IMR-90 (cell line): ENCODE results near the gene FLNA. TPM values are rescaled to one million over a fixed set of nuclear protein-coding genes. Genes with fewer than 3 reads are reported as not detected.

Experiments
- ATAC-seq: fragments of 200-7000 bp; cut with Tn5 transposase; 2 replicates; pipeline ENCODE4 v1.9.1; 2020; ENCODE audit warnings: low read depth, mild to moderate bottlenecking, moderate library complexity
- BruUV-seq: library from RNA; stranded (reverse); fragments of 400-500 nt; replicated peaks from 2 replicates; lab custom pipeline; 2021; lab: Mats Ljungman, UMichigan
- CTCF ChIA-PET: fragments of 300-600 bp; formaldehyde crosslinking; extraction: SDS; loops from one replicate; lab custom pipeline; 2021; ENCODE audit warnings: antibody characterized with exemption; lab: Yijun Ruan, JAX
- POLR2A ChIA-PET: fragments of 300-600 bp; sonication (Branson Sonifier 250); formaldehyde crosslinking; loops from one replicate; lab custom pipeline; 2022; ENCODE audit warnings: antibody characterized with exemption; ENCODE audit not compliant: unreplicated experiment; lab: Charles Lee
- DNase-seq: peaks from one replicate; pipeline ENCODE4 v3.0.0; 2013
- H2AFZ ChIP-seq: replicated peaks from 2 replicates; pipeline ENCODE3; 2013; ENCODE audit warnings: low read length, mild to moderate bottlenecking; ENCODE audit not compliant: poor library complexity
- H2AK5ac ChIP-seq: 2 replicates; pipeline ENCODE4 v1.6.1; 2013; ENCODE audit warnings: low read depth, low read length, inconsistent platforms
- H2AK9ac ChIP-seq: replicated peaks from 2 replicates; pipeline ENCODE3; 2013; ENCODE audit warnings: mild to moderate bottlenecking, low read depth, low read length, moderate library complexity; ENCODE audit not compliant: poor library complexity
- H2BK120ac ChIP-seq: 2 replicates; pipeline ENCODE4 v1.6.1; 2013; ENCODE audit warnings: low read depth, low read length, inconsistent platforms
- H2BK15ac ChIP-seq: 3 replicates; pipeline ENCODE4 v1.6.1; 2013; ENCODE audit warnings: low read depth, low read length, inconsistent platforms
- H2BK20ac ChIP-seq: 2 replicates; pipeline ENCODE4 v1.6.1; 2013; ENCODE audit warnings: low read depth, mild to moderate bottlenecking, inconsistent platforms, low read length, moderate library complexity
- H2BK5ac ChIP-seq: 2 replicates; pipeline ENCODE4 v1.6.1; 2013; ENCODE audit warnings: mild to moderate bottlenecking, low read depth, low read length, inconsistent platforms; ENCODE audit not compliant: poor library complexity, severe bottlenecking
- H3K14ac ChIP-seq: replicated peaks from 2 replicates; pipeline ENCODE4 v1.6.1; 2013; ENCODE audit warnings: low read depth, low read length, inconsistent platforms
- H3K18ac ChIP-seq: 2 replicates; pipeline ENCODE4 v1.6.1; 2013; ENCODE audit warnings: low read depth, low read length, control low read depth
- H3K23ac ChIP-seq: 2 replicates; pipeline ENCODE4 v1.6.1; 2013; ENCODE audit warnings: low read depth, low read length, inconsistent platforms
- H3K27ac ChIP-seq: 2 replicates; pipeline ENCODE4 v1.5.1; 2013; ENCODE audit warnings: mild to moderate bottlenecking, control low read depth, low read length; ENCODE audit not compliant: insufficient read depth
- H3K27me3 ChIP-seq: 2 replicates; pipeline ENCODE4 v1.6.1; 2013; ENCODE audit warnings: low read length; ENCODE audit not compliant: control insufficient read depth, insufficient read depth
- H3K36me3 ChIP-seq: 2 replicates; pipeline ENCODE4 v1.6.1; 2013; ENCODE audit warnings: low read length, mixed read lengths; ENCODE audit not compliant: control insufficient read depth, insufficient read depth
- H3K4ac ChIP-seq: 2 replicates; pipeline ENCODE4 v1.6.1; 2013; ENCODE audit warnings: low read depth, low read length, inconsistent platforms
- H3K4me1 ChIP-seq: 2 replicates; pipeline ENCODE4 v1.6.1; 2013; ENCODE audit warnings: low read length, mixed read lengths; ENCODE audit not compliant: control insufficient read depth, insufficient read depth
- H3K4me2 ChIP-seq: 2 replicates; pipeline ENCODE4 v1.6.1; 2013; ENCODE audit warnings: low read depth, mild to moderate bottlenecking, control low read depth, low read length, moderate library complexity
- H3K4me3 ChIP-seq: 2 replicates; pipeline ENCODE4 v1.5.1; 2013; ENCODE audit warnings: low read depth, mild to moderate bottlenecking, control low read depth, low read length, moderate library complexity; ENCODE audit not compliant: insufficient read depth
- H3K56ac ChIP-seq: 2 replicates; pipeline ENCODE4 v1.6.1; 2013; ENCODE audit warnings: low read length, inconsistent platforms; ENCODE audit not compliant: insufficient read depth; ENCODE audit errors: extremely low read depth
- H3K79me1 ChIP-seq, 2 experiments: 2 replicates each; pipeline ENCODE4 v1.6.1; 2013; ENCODE audit warnings: low read length in 2 of 2, inconsistent platforms in 1 of 2, low read depth in 1 of 2
- H3K9ac ChIP-seq: 2 replicates; pipeline ENCODE4 v1.6.1; 2013; ENCODE audit warnings: low read depth, low read length, control low read depth
- H3K9me1 ChIP-seq: 2 replicates; pipeline ENCODE4 v1.6.1; 2013; ENCODE audit warnings: low read length, inconsistent platforms; ENCODE audit not compliant: insufficient read depth
- H3K9me3 ChIP-seq: 2 replicates; pipeline ENCODE4 v1.6.1; 2013; ENCODE audit warnings: low read length; ENCODE audit not compliant: control insufficient read depth, insufficient read depth
- H4K20me1 ChIP-seq: 2 replicates; pipeline ENCODE4 v1.6.1; 2013; ENCODE audit warnings: low read length, inconsistent platforms; ENCODE audit not compliant: insufficient read depth
- H4K5ac ChIP-seq: 2 replicates; pipeline ENCODE4 v1.6.1; 2013; ENCODE audit warnings: mild to moderate bottlenecking, low read depth, low read length, control low read depth
- H4K8ac ChIP-seq, 2 experiments: 2 replicates each; pipeline ENCODE4 v1.6.1; 2013; ENCODE audit warnings: low read depth in 2 of 2, low read length in 2 of 2, control low read depth in 1 of 2, inconsistent platforms in 1 of 2
- H4K91ac ChIP-seq: 2 replicates; pipeline ENCODE4 v1.6.1; 2013; ENCODE audit warnings: low read depth, low read length, inconsistent platforms; ENCODE audit not compliant: insufficient read depth
- BHLHE40 ChIP-seq: fragments of 150-350 bp; IDR thresholded peaks from 2 replicates; pipeline ENCODE4 v1.6.1; 2016; ENCODE audit warnings: mild to moderate bottlenecking, low read depth, low read length
- CEBPB ChIP-seq: IDR thresholded peaks from 2 replicates; pipeline ENCODE4 v1.6.1; 2012; ENCODE audit warnings: low read depth, low read length, improper control_type of control experiment
- CHD1 ChIP-seq: IDR thresholded peaks from 2 replicates; pipeline ENCODE4 v1.6.1; 2012; ENCODE audit warnings: low read depth, low read length, improper control_type of control experiment
- CTCF ChIP-seq: conservative IDR thresholded peaks from 2 replicates; pipeline ENCODE4 v1.5.1; 2012; ENCODE audit warnings: mild to moderate bottlenecking, low read depth, low read length, improper control_type of control experiment
- ELK1 ChIP-seq: fragments of 150-350 bp; IDR thresholded peaks from 2 replicates; pipeline ENCODE4 v1.6.1; 2016; ENCODE audit warnings: low read depth, mild to moderate bottlenecking, low read length, moderate library complexity, borderline replicate concordance
- FOS ChIP-seq: fragments of 150-350 bp; IDR thresholded peaks from 2 replicates; pipeline ENCODE4 v1.6.1; 2016; ENCODE audit warnings: low read depth, low read length
- MAFK ChIP-seq: IDR thresholded peaks from 2 replicates; pipeline ENCODE4 v1.6.1; 2012; ENCODE audit warnings: low read depth, low read length, improper control_type of control experiment
- MAZ ChIP-seq: IDR thresholded peaks from 2 replicates; pipeline ENCODE4 v1.6.1; 2012; ENCODE audit warnings: low read depth, mild to moderate bottlenecking, low read length, improper control_type of control experiment, moderate library complexity, borderline replicate concordance
- MXI1 ChIP-seq: IDR thresholded peaks from 2 replicates; pipeline ENCODE4 v1.6.1; 2012; ENCODE audit warnings: low read depth, mild to moderate bottlenecking, low read length, moderate library complexity, borderline replicate concordance
- NFE2L2 ChIP-seq: fragments of 150-350 bp; IDR thresholded peaks from 2 replicates; pipeline ENCODE4 v1.6.1; 2016; ENCODE audit warnings: low read depth, mild to moderate bottlenecking, low read length
- POLR2A ChIP-seq: IDR thresholded peaks from 2 replicates; pipeline ENCODE4 v1.6.1; 2012; ENCODE audit warnings: mild to moderate bottlenecking, low read depth, low read length
- RAD21 ChIP-seq: IDR thresholded peaks from 2 replicates; pipeline ENCODE4 v1.6.1; 2012; ENCODE audit warnings: low read length, improper control_type of control experiment
- RCOR1 ChIP-seq: IDR thresholded peaks from 2 replicates; pipeline ENCODE4 v1.6.1; 2012; ENCODE audit warnings: mild to moderate bottlenecking, low read length, improper control_type of control experiment; ENCODE audit not compliant: insufficient replicate concordance
- RFX5 ChIP-seq: IDR thresholded peaks from 2 replicates; pipeline ENCODE4 v1.8.0; 2012; ENCODE audit warnings: low read depth, mild to moderate bottlenecking, low read length, moderate library complexity
- SMC3 ChIP-seq: fragments of 150-350 bp; IDR thresholded peaks from 2 replicates; pipeline ENCODE4 v1.6.1; 2016; ENCODE audit warnings: low read depth, mild to moderate bottlenecking, antibody characterized with exemption, low read length, moderate library complexity
- USF2 ChIP-seq: fragments of 150-350 bp; IDR thresholded peaks from 2 replicates; pipeline ENCODE4 v1.6.1; 2017; ENCODE audit warnings: mild to moderate bottlenecking, antibody characterized with exemption, low read length, low read depth
- WGBS, 2 experiments: methylation state at CpG; one replicate each; pipeline versions ENCODE4 v1.1.5 to v1.1.7; 2013; ENCODE audit warnings: missing lambda C conversion rate in 2 of 2; ENCODE audit not compliant: insufficient read length in 1 of 2; ENCODE audit errors: extremely low coverage in 2 of 2; 5-methylcytosine and 5-hydroxymethylcytosine counted together
- dilution Hi-C: fragments of 300-500 bp; cut with HindIII; formaldehyde crosslinking; loops from one replicate; pipeline ENCODE4 v1.14.3; 2018; ENCODE audit warnings: low sequenced_read_pairs; ENCODE audit not compliant: unreplicated experiment
- in situ Hi-C: fragments of 300-500 bp; cut with MboI; formaldehyde crosslinking; loops from 3 replicates; pipeline ENCODE4 v1.14.3; 2019; ENCODE audit warnings: low sequenced_read_pairs, inconsistent platforms, mixed read lengths
- intact Hi-C: fragments of 100-400 bp; cut with micrococcal nuclease; formaldehyde crosslinking; loops from 2 replicates; pipeline ENCODE4 v1.10.0; 2022
- polyA plus RNA-seq, 3 experiments: library from polyadenylated mRNA; depleted of rRNA; stranded (reverse); fragments of >200 nt; gene quantifications; 2 replicates each; pipeline ENCODE4 v1.2.3, GENCODE V29; 2012; ENCODE audit warnings: low replicate concordance in 1 of 3
- total RNA-seq: library from RNA; depleted of rRNA; stranded (reverse); fragments of >200 nt; gene quantifications from 2 replicates; pipeline ENCODE4 v1.2.3, GENCODE V29; 2012

Gene FLNA
- total and polyA plus RNA-seq, 2 of the 4 experiments (the other 2 are of a cell fraction) = 1,356 to 1,357 TPM

GRCh38 chrX:154358829-154359228 is 15.6 kb downstream of the FLNA start:
- no peaks in the 10 kb centered on the region for H3K9me3 ChIP-seq
- ATAC-seq (no peak), DNase-seq (no peak)
- no peak overlapping the region for H2BK5ac ChIP-seq
- no peak overlapping the region for H2BK20ac ChIP-seq
- H3K79me1 ChIP-seq = peaks cover 7 to 31% of the 10 kb centered on the region in 2 experiments; a peak in 2 of 4 replicates
- no peak overlapping the region for H3K4me2 ChIP-seq
- H3K27ac ChIP-seq = 0 out of 2 replicates have a peak overlapping the region, but pooled peaks have one; percentile 14
- in situ Hi-C loops (no loop called here), dilution Hi-C loops (no loop called here), intact Hi-C loops (no loop called here)
- POLR2A ChIA-PET = no interaction called here
- 70% methylated on average over 3 of the region's 6 CpGs; no CpG with 5 or more reads in 1 of the 2 experiments for WGBS, 2 experiments
- peaks cover 99% of the 10 kb centered on the region for H4K20me1 ChIP-seq
- H4K91ac ChIP-seq = no peak overlapping the region
- no peak overlapping the region for H4K5ac ChIP-seq
- no peak overlapping the region for H3K18ac ChIP-seq
- H3K23ac ChIP-seq = no peak overlapping the region
- H2BK15ac ChIP-seq = no peak overlapping the region
- H3K14ac ChIP-seq = no peak overlapping the region
- CTCF ChIA-PET = no interaction called here
- peak overlapping the region; percentile 28 for H2AFZ ChIP-seq
- no peaks in the 10 kb centered on the region for H3K4me1 ChIP-seq
- no peaks in the 10 kb centered on the region for H3K27me3 ChIP-seq
- no peak overlapping the region for H3K4ac ChIP-seq
- H3K56ac ChIP-seq = no peak overlapping the region
- H2AK5ac ChIP-seq = no peak overlapping the region
- H3K4me3 ChIP-seq = no peak overlapping the region
- TF ChIP-seq RAD21 (no peak), USF2 (no peak), CTCF (no peak), SMC3 (no peak), CHD1 (no peak), NFE2L2 (no peak), MAZ (no peak), MXI1 (no peak), POLR2A (no peak), RFX5 (no peak), CEBPB (no peak), ELK1 (no peak), MAFK (no peak), BHLHE40 (no peak), FOS (no peak), RCOR1 (no peak)
- H2AK9ac ChIP-seq = peak overlapping the region; percentile 48
- no peak overlapping the region for H3K9ac ChIP-seq
- H3K9me1 ChIP-seq = no peaks in the 10 kb centered on the region; the same call in 1 of the 2 replicates
- H3K36me3 ChIP-seq = peaks cover 90% of the 10 kb centered on the region
- BruUV-seq = no TSS peak
- no peak overlapping the region for H2BK120ac ChIP-seq
- no peak overlapping the region for H4K8ac ChIP-seq
